ENCODE data around the gene SAP130. TPM values are rescaled to one million over a fixed set of nuclear protein-coding genes. Genes with fewer than 3 reads are reported as not detected.

SAP130 gene
- total and polyA plus RNA-seq, 7 donors, result 5.8 to 11.2 (median 6.7) TPM

DNA sequence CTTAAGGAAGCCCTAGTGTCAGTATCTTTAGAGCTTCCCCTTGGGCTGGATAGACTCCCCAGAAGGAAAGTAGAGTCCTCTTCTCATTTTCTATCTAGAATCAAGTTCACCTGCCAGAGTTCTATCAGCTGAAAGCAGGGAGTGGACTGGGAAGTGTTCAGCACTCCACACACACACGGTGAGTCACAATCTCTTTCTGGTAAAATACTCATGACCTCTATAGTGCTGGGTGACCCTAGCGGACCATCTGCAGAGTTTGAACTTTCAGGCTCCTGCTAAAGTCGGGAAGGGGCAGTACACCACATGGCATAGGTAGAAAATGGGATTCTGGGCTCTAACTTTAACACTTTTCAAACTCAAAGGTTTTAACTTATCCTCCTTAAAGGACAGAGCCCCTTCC lies 43.3 kb downstream of the SAP130 start:
- Histone ChIP-seq H3K27me3 (no peaks in the 10 kb centered on the region), H3K4me3 (no peak overlapping the region), H3K4me1 (no peaks in the 10 kb centered on the region), H3K27ac (no peak overlapping the region), H3K36me3 (peaks cover 24 to 90% (median 44%) of the 10 kb centered on the region in 4 donors), H3K9me3 (no peaks in the 10 kb centered on the region)
- intact Hi-C loops (cut with DNase I), result no loop called here
- TF ChIP-seq EP300 (IDR thresholded peaks at IDR 0.05) (no peak), CTCF (IDR thresholded peaks at IDR 0.05) (no peak), POLR2AphosphoS5 (IDR thresholded peaks at IDR 0.05) (no peak), POLR2A (IDR thresholded peaks at IDR 0.05) (no peak)
- no peak for DNase-seq
- 91 to 94% methylated on average over 3 of the region's 3 CpGs for WGBS, 2 donors

DNA sequence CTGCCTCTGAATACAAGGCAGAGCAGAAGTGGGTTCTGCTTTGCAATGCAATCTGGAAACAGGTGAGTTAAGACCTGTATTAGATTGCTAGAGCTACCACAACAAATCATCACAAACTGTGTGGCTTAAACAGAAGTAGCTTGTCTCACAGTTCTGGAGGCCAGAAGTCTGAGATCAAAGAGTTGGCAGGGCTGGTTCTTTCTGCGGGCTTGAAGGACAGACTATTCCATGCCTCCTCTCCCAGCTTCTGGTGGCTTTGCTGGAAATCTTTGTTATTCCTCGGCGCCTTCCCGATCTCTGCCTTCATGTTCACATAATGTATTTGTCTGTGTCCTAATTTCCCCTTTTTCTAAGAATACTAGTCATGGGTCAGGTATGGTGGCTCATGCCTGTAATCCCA lies 58.4 kb downstream of the SAP130 start:
- TF ChIP-seq CTCF (IDR thresholded peaks at IDR 0.05) (no peak), POLR2AphosphoS5 (IDR thresholded peaks at IDR 0.05) (no peak), POLR2A (IDR thresholded peaks at IDR 0.05) (no peak), EP300 (IDR thresholded peaks at IDR 0.05) (no peak)
- no peak overlapping the region for H3K4me3 ChIP-seq
- no peak overlapping the region for H3K27ac ChIP-seq
- H3K27me3 ChIP-seq, result no peaks in the 10 kb centered on the region
- no peaks in the 10 kb centered on the region for H3K9me3 ChIP-seq
- peaks cover 0 to 58% (median 5%) of the 10 kb centered on the region in 4 donors for H3K36me3 ChIP-seq
- intact Hi-C loops (cut with DNase I), result no loop called here
- WGBS, 2 donors, result 96 to 97% methylated on average over 4 of the region's 4 CpGs
- no peak for DNase-seq
- H3K4me1 ChIP-seq, result no peaks in the 10 kb centered on the region

DNA sequence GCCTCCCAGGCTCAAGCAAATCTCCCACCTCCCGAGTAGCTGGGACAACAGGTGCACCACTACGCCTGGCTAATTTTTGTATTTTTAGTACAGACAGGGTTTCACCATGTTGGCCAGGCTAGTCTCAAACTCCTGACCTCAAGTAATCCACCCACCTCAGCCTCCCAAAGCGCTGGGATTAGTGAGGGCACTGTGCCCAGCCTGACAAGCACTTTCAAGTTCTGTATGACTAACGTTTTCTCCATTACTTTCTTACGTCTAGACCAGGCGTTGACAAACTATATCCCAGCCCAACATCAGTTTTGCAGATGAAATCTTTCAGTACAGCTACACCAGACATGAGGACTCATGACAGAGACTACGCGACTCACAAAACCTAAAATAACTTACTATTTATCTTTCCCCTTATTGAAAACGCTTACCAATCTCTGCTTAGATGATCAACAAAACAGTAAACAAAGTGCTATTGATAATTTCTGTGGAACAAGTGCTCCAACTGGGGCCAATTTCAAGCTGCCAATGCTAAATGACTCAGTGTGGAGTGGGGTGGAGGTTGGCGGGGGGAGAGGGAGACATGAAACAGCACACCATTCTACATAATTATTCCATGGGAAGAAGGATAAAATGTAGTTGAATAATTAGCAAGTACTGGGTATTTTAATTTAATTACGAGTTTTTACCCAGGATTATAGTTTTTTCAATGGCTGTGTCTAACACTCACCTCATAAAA lies 59.1 kb downstream of the SAP130 start:
- TF ChIP-seq CTCF (IDR thresholded peaks at IDR 0.05) (no peak), POLR2A (IDR thresholded peaks at IDR 0.05) (no peak), POLR2AphosphoS5 (IDR thresholded peaks at IDR 0.05) (no peak), EP300 (IDR thresholded peaks at IDR 0.05) (no peak)
- DNase-seq, result no peak
- intact Hi-C loops (cut with DNase I), result no loop called here
- peaks cover 0 to 55% (median 3%) of the 10 kb centered on the region in 4 donors for H3K36me3 ChIP-seq
- no peak overlapping the region for H3K27ac ChIP-seq
- no peaks in the 10 kb centered on the region for H3K9me3 ChIP-seq
- no peaks in the 10 kb centered on the region for H3K27me3 ChIP-seq
- no peak overlapping the region for H3K4me3 ChIP-seq
- no peaks in the 10 kb centered on the region for H3K4me1 ChIP-seq
- WGBS, 2 donors, result 93 to 94% methylated on average over 11 of the region's 11 CpGs

- intact Hi-C loops (cut with DNase I), result no loop called here
- H3K4me3 ChIP-seq, result no peak overlapping the region
- no peak overlapping the region for H3K27ac ChIP-seq
- TF ChIP-seq CTCF (IDR thresholded peaks at IDR 0.05), result no peak
- no peak for TF ChIP-seq POLR2A (IDR thresholded peaks at IDR 0.05)
- no peak for TF ChIP-seq EP300 (IDR thresholded peaks at IDR 0.05)
- TF ChIP-seq POLR2AphosphoS5 (IDR thresholded peaks at IDR 0.05), result no peak
- DNase-seq, result no peak
- no peaks in the 10 kb centered on the region for H3K27me3 ChIP-seq
- H3K36me3 ChIP-seq, result peaks cover 0 to 54% (median 7%) of the 10 kb centered on the region in 4 donors
- no peaks in the 10 kb centered on the region for H3K9me3 ChIP-seq
- 95 to 97% methylated on average over 5 of the region's 5 CpGs for WGBS, 2 donors
- H3K4me1 ChIP-seq, result peaks cover 0 to 6% (median 0%) of the 10 kb centered on the region in 4 donors
Observed at GRCh38 chr2:127961729-127962128, 66.1 kb downstream of the SAP130 start.
